Fibroblast of skin of right quadriceps (primary cell): ENCODE data around the gene COL25A1.
A peak's percentile ranks its signal among the peaks of the same experiment; 100 is the strongest.

ENCODE experiments used
- DNase-seq: peaks from one replicate; pipeline ENCODE4 v3.0.0-alpha.2; 2013

COL25A1 gene

GRCh38 chr4:109302361-109303139 lies at the start of gene COL25A1:
Gene COL25A1, minus strand, starts transcription at chr4:109302658.
- peak; percentile 67 for DNase-seq

- DNase-seq = no peak
Observed at GRCh38 chr4:109350121-109350520, 47.7 kb upstream of the COL25A1 start.

GRCh38 chr4:109334129-109335105 lies 32.0 kb upstream of the COL25A1 start:
- peak; percentile 35 for DNase-seq

- DNase-seq = no peak
Observed at GRCh38 chr4:109332926-109333464, 30.5 kb upstream of the COL25A1 start.

GRCh38 chr4:109327641-109328040 lies 25.2 kb upstream of the COL25A1 start:
- DNase-seq = peak; percentile 41

- no peak for DNase-seq
Observed at GRCh38 chr4:109325698-109326097, 23.2 kb upstream of the COL25A1 start.

GRCh38 chr4:109323348-109323747 lies 20.9 kb upstream of the COL25A1 start:
- DNase-seq = no peak

- DNase-seq = no peak
Observed at GRCh38 chr4:109321232-109321631, 18.8 kb upstream of the COL25A1 start.

- no peak for DNase-seq
Observed at GRCh38 chr4:109319684-109320083, 17.2 kb upstream of the COL25A1 start.

- DNase-seq = no peak
Observed at GRCh38 chr4:109319156-109319555, 16.7 kb upstream of the COL25A1 start.

- no peak for DNase-seq
Observed at GRCh38 chr4:109315818-109316217, 13.4 kb upstream of the COL25A1 start.

GRCh38 chr4:109315341-109315740 lies 12.9 kb upstream of the COL25A1 start:
- no peak for DNase-seq

GRCh38 chr4:109313168-109314133 lies 11.0 kb upstream of the COL25A1 start:
- no peak for DNase-seq

GRCh38 chr4:109303140-109303496 lies 660 bp upstream of the COL25A1 start:
- DNase-seq = peak; percentile 35

- DNase-seq = no peak
Observed at GRCh38 chr4:109301651-109302360, 652 bp downstream of the COL25A1 start.

- no peak for DNase-seq
Observed at GRCh38 chr4:109298279-109299010, 4.0 kb downstream of the COL25A1 start.

GRCh38 chr4:109296527-109296926 lies 5.9 kb downstream of the COL25A1 start:
- DNase-seq = peak; percentile 66

- DNase-seq = no peak
Observed at GRCh38 chr4:109295081-109295480, 7.4 kb downstream of the COL25A1 start.

GRCh38 chr4:109294468-109295020 lies 7.9 kb downstream of the COL25A1 start:
- peak; percentile 67 for DNase-seq

- no peak for DNase-seq
Observed at GRCh38 chr4:109294006-109294405, 8.5 kb downstream of the COL25A1 start.
